Natural killer cell (primary cell): ENCODE results near the gene NEMF. TPM values are rescaled to one million over a fixed set of nuclear protein-coding genes. Genes with fewer than 3 reads are reported as not detected.
A peak's percentile ranks its signal among the peaks of the same experiment; 100 is the strongest.

Source experiments
- ATAC-seq, 3 donors: fragments of 150-1000 bp in 2 of 3; fragments of 200-7000 bp in 1 of 3; cut with Tn5 transposase; 1 replicate in 1 of 3; 2 replicates in 2 of 3; pipeline ENCODE4 v1.10.0; 2021; ENCODE audit warnings: mild to moderate bottlenecking in 2 of 3, moderate library complexity in 2 of 3
- DNase-seq, 2 donors: peaks; one replicate each; pipeline versions ENCODE4 v3.0.0 to v3.0.0-alpha.2; 2013 to 2021; ENCODE audit warnings: mixed read lengths in 1 of 2
- H3K27ac ChIP-seq: one replicate; pipeline ENCODE4 v1.5.1; 2013; ENCODE audit warnings: mild to moderate bottlenecking, low read length
- H3K27me3 ChIP-seq: one replicate; pipeline ENCODE4 v1.6.1; 2013; ENCODE audit warnings: low read length; ENCODE audit not compliant: control insufficient read depth, insufficient read depth
- H3K36me3 ChIP-seq: one replicate; pipeline ENCODE4 v1.6.1; 2013; ENCODE audit warnings: low read length; ENCODE audit not compliant: control insufficient read depth, insufficient read depth
- H3K4me1 ChIP-seq: one replicate; pipeline ENCODE4 v1.6.1; 2013; ENCODE audit warnings: low read length; ENCODE audit not compliant: control insufficient read depth, insufficient read depth
- H3K4me3 ChIP-seq: one replicate; pipeline ENCODE4 v1.5.1; 2013; ENCODE audit warnings: low read length
- H3K9me3 ChIP-seq: one replicate; pipeline ENCODE4 v1.6.1; 2013; ENCODE audit warnings: low read length; ENCODE audit not compliant: control insufficient read depth, insufficient read depth
- H3K27ac Mint-ChIP-seq, 2 donors: one replicate each; pipeline ENCODE4 v1.8.0; 2022; ENCODE audit warnings: mild to moderate bottlenecking in 2 of 2, mixed read lengths in 2 of 2, moderate library complexity in 1 of 2
- H3K27me3 Mint-ChIP-seq, 2 donors: one replicate each; pipeline ENCODE4 v1.8.0; 2022; ENCODE audit warnings: low read depth in 2 of 2, mixed read lengths in 2 of 2
- H3K36me3 Mint-ChIP-seq: one replicate; pipeline ENCODE4 v1.8.0; 2022; ENCODE audit warnings: mixed read lengths
- H3K4me1 Mint-ChIP-seq, 2 donors: one replicate each; pipeline ENCODE4 v1.8.0; 2022; ENCODE audit warnings: mixed read lengths in 2 of 2
- H3K4me3 Mint-ChIP-seq: one replicate; pipeline ENCODE4 v1.8.0; 2022; ENCODE audit warnings: mild to moderate bottlenecking, moderate library complexity, mixed read lengths
- H3K9me3 Mint-ChIP-seq, 2 donors: one replicate each; pipeline ENCODE4 v1.8.0; 2022; ENCODE audit warnings: mixed read lengths in 2 of 2
- CTCF ChIP-seq: fragments of 200-600 bp; IDR thresholded peaks from one replicate; pipeline ENCODE4 v1.8.0; 2022; ENCODE audit warnings: antibody characterized with exemption
- WGBS: methylation state at CpG from one replicate; pipeline ENCODE4 v1.1.7; 2013; ENCODE audit warnings: missing lambda C conversion rate; ENCODE audit not compliant: insufficient coverage; 5-methylcytosine and 5-hydroxymethylcytosine counted together
- intact Hi-C: fragments of 100-400 bp; cut with micrococcal nuclease; formaldehyde crosslinking; loops from one replicate; pipeline ENCODE4 v1.14.2; 2022
- total RNA-seq, 4 donors: library from RNA; stranded (reverse); fragments of 120-200 nt in 1 of 4; gene quantifications; one replicate each; pipeline versions ENCODE4 v1.2.3 to v1.2.4, GENCODE V29; 2013 to 2022

The NEMF gene
- total RNA-seq, 3 donors from 2014 or later (not counting 1 experiment from before 2014, with no cell fraction given) = 120 to 126 (median 122) TPM

- WGBS = 73% methylated on average over 8 of the region's 9 CpGs
- no peak overlapping the region for H3K4me3 ChIP-seq
- Mint-ChIP-seq H3K4me3 (no peak overlapping the region), H3K27me3 (no peaks in the 10 kb centered on the region), H3K36me3 (no peaks in the 10 kb centered on the region), H3K9me3 (no peaks in the 10 kb centered on the region), H3K4me1 (peaks cover 0 to 16% of the 10 kb centered on the region in 2 donors), H3K27ac (peak overlapping the region; percentile 70 to 79)
- DNase-seq (peak in 1 of 2 donors; percentile 37), ATAC-seq (peak in 1 of 3 donors; percentile 34)
- H3K27ac ChIP-seq = peak overlapping the region; percentile 43
- H3K36me3 ChIP-seq = no peaks in the 10 kb centered on the region
- no peaks in the 10 kb centered on the region for H3K9me3 ChIP-seq
- no peaks in the 10 kb centered on the region for H3K27me3 ChIP-seq
- intact Hi-C loops = no loop called here
- no peak for TF ChIP-seq CTCF
- peaks cover 12% of the 10 kb centered on the region for H3K4me1 ChIP-seq
Measured at GRCh38 chr14:49880267-49881064, 27.9 kb upstream of the NEMF start.

GRCh38 chr14:49879646-49880204, 27.1 kb upstream of the NEMF start:
- 56% methylated on average over 8 of the region's 8 CpGs for WGBS
- TF ChIP-seq CTCF = peak; percentile 64

GRCh38 chr14:49876563-49877127, 24.1 kb upstream of the NEMF start:
- Histone ChIP-seq H3K4me3 (no peak overlapping the region), H3K9me3 (no peaks in the 10 kb centered on the region), H3K27me3 (no peaks in the 10 kb centered on the region), H3K27ac (no peak overlapping the region), H3K36me3 (no peaks in the 10 kb centered on the region), H3K4me1 (peaks cover 12% of the 10 kb centered on the region)
- DNase-seq (no peak), ATAC-seq (no peak)
- intact Hi-C loops = no loop called here
- 70% methylated on average over 4 of the region's 4 CpGs for WGBS
- Mint-ChIP-seq H3K36me3 (no peaks in the 10 kb centered on the region), H3K27me3 (no peaks in the 10 kb centered on the region), H3K9me3 (no peaks in the 10 kb centered on the region), H3K4me1 (peaks cover 0 to 16% of the 10 kb centered on the region in 2 donors), H3K4me3 (no peak overlapping the region), H3K27ac (no peak overlapping the region)
- TF ChIP-seq CTCF = no peak

More at GRCh38 chr14:49879646-49880204, 27.1 kb upstream of the NEMF start:
- intact Hi-C loops = no loop called here
- ATAC-seq = peak; percentile 87 to 96 (median 94)
- H3K27ac Mint-ChIP-seq = peak overlapping the region; percentile 70 to 79
- H3K9me3 Mint-ChIP-seq = no peaks in the 10 kb centered on the region
- peaks cover 0 to 16% of the 10 kb centered on the region in 2 donors for H3K4me1 Mint-ChIP-seq
- no peak overlapping the region for H3K4me3 Mint-ChIP-seq
- H3K36me3 Mint-ChIP-seq = no peaks in the 10 kb centered on the region
- DNase-seq = peak in 1 of 2 donors; percentile 83
- no peaks in the 10 kb centered on the region for H3K36me3 ChIP-seq
- no peaks in the 10 kb centered on the region for H3K9me3 ChIP-seq
- no peak overlapping the region for H3K4me3 ChIP-seq
- H3K27ac ChIP-seq = peak overlapping the region; percentile 43
- H3K4me1 ChIP-seq = peaks cover 12% of the 10 kb centered on the region
- no peaks in the 10 kb centered on the region for H3K27me3 ChIP-seq
- H3K27me3 Mint-ChIP-seq = no peaks in the 10 kb centered on the region
